ENCODE measurements around the gene PIP5K1C.

Gene PIP5K1C

GRCh38 chr19:3632098-3632497 lies 68.2 kb downstream of the PIP5K1C start:
- in situ Hi-C loops (cut with HindIII; ENCODE audit: low sequenced_read_pairs) = no loop called here

DNA sequence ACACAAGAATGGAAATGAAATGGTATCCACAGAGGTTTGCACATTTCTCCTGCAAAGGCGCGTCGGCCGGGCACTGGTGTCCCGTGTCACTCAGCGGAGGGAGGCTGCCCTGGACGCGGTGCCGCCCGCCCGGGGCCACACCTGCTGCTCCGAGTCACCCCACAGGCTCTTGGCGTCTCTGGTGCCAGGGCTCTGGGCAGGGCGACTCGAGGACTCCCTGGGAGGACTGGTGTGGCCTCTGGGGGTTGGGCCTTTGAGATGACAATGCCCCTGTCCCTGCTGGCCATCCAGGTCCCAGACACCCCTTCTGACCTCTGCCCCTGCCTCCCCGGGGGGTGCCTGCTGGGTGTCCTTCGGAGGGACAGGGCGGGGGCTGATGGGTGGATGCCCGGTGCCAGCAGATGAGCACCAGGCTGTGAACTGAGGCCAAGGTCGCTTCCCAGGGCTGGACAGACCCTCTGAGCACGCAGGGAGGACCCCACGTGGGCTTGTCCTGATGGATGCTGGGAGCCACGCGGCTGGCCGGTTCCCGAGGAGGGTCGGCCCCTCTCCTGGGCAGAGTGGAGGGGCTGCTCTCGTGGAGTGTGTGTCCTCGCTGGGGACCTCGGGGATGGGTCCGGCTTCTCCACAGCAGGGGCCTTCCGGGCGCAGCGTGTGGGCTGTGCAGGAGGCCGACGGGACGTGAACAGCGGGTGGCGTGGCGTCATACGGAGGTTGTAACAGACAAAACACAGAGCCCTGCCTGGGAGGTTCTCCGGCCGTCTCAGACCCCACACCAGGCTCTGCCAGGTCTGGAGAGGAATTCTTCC lies 69.0 kb downstream of the PIP5K1C start:
- in situ Hi-C loops (cut with HindIII; ENCODE audit: low sequenced_read_pairs) = no loop called here

DNA sequence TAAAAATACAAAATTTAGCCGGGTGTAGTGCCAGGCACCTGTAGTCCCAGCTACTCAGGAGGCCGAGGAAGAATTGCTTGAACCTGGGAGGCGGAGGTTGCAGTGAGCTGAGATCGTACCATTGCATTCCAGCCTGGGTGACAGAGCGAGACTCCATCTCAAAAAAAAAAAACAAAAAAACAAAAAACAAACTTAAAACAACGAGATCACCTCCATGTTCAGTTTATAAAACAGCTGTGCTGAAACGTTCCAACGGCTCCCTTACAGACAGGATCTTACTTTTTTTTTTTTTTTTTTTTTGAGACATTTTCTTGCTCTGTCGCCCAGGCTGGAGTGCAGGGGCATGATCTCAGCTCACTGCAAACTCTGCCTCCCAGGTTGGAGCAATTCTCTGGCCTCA lies 71.5 kb downstream of the PIP5K1C start:
- in situ Hi-C loops (cut with HindIII; ENCODE audit: low sequenced_read_pairs) = loop anchor here (5.0 kb wide), 1 partner anchor 91 kb away; the partner anchor contains the start of gene TEKTIP1

- in situ Hi-C loops (cut with HindIII; ENCODE audit: low sequenced_read_pairs) = loop anchor here (5.0 kb wide), 1 partner anchor 90 kb away; the partner anchor contains the start of gene TEKTIP1
Measured at GRCh38 chr19:3627351-3627723, 72.9 kb downstream of the PIP5K1C start.

GRCh38 chr19:3626473-3627350 lies 73.6 kb downstream of the PIP5K1C start, which contains the start of gene CACTIN:
TSS of gene CACTIN (minus strand) at chr19:3626790. CDS start at chr19:3626762, 28 bp downstream.
- in situ Hi-C loops (cut with HindIII; ENCODE audit: low sequenced_read_pairs) = loop anchor here (5.0 kb wide), 1 partner anchor 89 kb away; the partner anchor contains the start of gene TEKTIP1

DNA sequence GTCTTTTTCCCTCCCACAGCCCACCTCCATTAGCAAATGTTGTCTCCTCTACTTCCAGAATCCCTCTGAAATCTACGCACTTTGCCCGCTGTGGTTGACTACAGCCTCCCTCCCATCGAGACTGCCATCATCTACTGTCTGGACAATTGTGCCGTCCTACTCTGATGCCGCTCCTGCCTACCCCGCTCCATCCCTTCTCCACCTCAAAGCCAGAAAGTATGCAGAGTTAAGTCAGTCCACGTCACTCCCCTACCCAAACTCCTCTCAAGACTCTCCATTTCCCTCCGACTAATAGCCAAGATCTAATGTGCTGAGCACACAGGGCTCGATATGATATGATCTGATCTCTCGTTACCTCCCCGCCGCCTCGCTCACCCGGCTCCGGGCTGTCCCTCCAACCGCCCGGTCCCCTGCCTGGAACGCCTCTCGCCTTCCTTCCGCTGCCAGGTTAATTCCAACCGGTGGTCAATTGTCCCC lies 74.2 kb downstream of the PIP5K1C start:
- in situ Hi-C loops (cut with HindIII; ENCODE audit: low sequenced_read_pairs) = loop anchor here (5.0 kb wide), 1 partner anchor 89 kb away; the partner anchor contains the start of gene TEKTIP1

GRCh38 chr19:3623716-3624115 lies 76.6 kb downstream of the PIP5K1C start:
- in situ Hi-C loops (cut with HindIII; ENCODE audit: low sequenced_read_pairs) = loop anchor here (5.0 kb wide), 1 partner anchor 46 kb away; no protein-coding TSS in a partner anchor

DNA sequence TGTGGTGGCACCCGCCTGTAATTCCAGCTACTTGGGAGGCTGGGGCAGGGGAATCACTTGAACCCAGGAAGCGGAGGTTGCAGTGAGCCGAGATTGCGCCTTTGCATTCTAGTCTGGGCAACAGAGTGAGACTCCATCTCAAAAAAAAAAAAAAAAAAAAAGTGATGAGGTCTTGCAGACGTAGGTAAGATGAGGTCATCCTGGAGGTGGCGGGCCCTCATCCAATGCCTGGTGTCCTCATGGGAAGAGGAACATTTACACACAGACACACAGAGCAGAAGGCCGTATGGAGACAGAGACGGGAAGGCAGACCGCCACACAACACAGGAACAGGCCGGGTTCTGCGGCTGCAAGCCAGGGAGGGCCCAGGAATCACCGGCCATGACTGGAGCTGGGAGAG lies 78.0 kb downstream of the PIP5K1C start:
- in situ Hi-C loops (cut with HindIII; ENCODE audit: low sequenced_read_pairs) = loop anchor here (5.0 kb wide), 1 partner anchor 45 kb away; no protein-coding TSS in a partner anchor

GRCh38 chr19:3621689-3622088 lies 78.6 kb downstream of the PIP5K1C start:
- in situ Hi-C loops (cut with HindIII; ENCODE audit: low sequenced_read_pairs) = loop anchor here (5.0 kb wide), 1 partner anchor 44 kb away; no protein-coding TSS in a partner anchor

DNA sequence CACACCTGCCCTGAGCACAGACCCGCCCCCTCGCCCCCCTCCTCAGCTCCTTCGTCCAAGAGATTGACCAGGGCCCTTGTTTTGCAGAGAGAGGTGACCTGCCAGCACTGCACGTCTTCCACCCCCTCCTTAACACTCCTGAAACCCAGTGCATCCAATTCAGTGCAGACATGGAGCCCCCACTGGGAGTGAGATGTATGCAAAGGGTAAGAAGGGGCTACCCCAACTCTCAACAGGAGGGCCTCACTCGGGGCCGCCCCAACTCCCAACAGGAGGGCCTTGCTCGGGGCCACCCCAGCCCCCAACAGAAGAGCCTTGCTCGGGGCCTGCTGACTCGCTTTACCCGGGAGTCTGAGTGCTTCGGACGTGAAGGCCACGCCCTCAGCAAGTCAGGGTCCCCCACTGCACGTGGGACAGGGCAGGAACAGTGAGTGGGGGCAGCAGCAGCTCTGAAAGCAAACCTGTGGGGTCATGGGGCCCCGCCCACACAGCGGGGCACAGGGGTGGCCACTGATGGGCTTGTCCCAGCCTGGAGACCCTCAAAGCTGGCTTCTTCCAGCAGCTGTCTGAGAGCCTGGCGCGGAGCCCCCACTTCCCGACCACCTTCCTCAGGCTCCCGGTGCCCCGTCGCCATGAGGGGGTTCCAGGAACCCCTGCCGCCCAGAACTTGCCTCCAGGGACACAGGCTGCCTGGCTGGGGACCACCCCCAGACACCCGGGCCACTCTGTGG lies 79.3 kb downstream of the PIP5K1C start:
- in situ Hi-C loops (cut with HindIII; ENCODE audit: low sequenced_read_pairs) = loop anchor here (5.0 kb wide), 1 partner anchor 44 kb away; no protein-coding TSS in a partner anchor

DNA sequence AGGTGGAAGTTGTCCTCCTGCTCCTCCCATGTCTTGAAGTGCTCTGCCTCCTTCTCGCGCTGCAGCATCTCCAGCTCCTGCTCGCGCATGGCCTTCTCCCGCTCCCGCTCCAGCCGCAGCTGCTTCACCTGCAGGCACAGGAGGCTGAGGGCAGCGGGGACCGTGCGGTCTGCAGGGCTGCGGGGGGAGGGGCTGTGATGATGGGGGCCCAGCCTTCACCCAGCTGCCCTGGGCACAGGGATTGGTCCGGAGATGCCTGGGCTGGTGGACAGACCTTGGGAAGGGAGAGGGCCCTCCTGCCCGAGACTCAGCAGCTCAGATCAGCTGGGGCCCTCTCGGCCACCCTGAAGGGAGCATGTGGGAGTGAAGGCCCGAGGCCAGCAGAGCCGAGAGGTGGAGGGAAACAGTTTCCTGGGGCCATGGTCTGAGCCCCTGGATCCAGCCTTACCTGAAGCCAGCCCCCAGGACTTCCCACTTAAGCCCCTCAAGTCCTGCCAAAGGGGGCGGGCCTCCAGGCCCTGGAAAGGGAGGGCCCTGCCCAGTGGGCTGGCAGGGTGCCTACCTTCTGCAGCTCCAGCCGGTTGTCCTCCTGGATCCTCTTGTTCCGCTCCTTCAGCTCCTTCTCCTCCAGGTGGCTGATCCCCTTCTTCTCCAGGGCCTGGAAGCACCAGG lies 80.0 kb downstream of the PIP5K1C start:
- in situ Hi-C loops (cut with HindIII; ENCODE audit: low sequenced_read_pairs) = loop anchor here (5.0 kb wide), 1 partner anchor 43 kb away; no protein-coding TSS in a partner anchor

- in situ Hi-C loops (cut with HindIII; ENCODE audit: low sequenced_read_pairs) = loop anchor here (5.0 kb wide), 1 partner anchor 42 kb away; no protein-coding TSS in a partner anchor
Measured at GRCh38 chr19:3619631-3620012, 80.6 kb downstream of the PIP5K1C start.

- in situ Hi-C loops (cut with HindIII; ENCODE audit: low sequenced_read_pairs) = no loop called here
Measured at GRCh38 chr19:3618811-3619630, 81.2 kb downstream of the PIP5K1C start.

DNA sequence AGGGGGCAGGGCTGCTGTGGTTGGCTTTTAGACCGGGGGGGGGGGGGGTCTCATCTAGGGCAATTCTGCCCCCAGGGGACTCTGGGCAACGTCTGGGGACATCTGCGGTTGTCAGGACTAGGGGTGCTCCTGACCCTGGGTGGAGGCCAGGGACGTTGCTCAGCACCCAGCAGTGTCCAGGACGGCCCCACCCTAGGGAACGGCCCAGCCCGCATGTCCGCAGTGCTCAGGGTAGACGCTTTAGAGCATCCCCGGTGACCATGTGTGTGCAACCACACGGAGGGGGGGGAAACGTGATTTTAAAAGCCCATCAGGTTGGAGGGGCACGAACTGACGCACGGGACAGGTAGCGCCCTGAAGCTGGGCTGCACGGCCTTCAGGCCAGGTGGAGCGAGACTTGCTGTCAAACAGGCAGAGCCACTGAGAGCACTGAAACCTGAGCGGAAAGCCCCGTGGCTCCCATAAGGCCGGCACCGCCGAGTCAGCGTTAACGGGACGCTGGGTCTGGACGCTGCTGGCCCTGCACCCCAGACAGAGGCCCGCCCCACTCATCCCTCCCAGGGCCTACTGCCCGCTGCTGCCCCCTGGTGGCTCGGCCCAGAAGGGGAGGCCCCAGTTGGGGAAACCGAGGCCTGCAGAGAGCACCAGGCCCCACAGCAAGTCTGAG lies 82.0 kb downstream of the PIP5K1C start:
- in situ Hi-C loops (cut with HindIII; ENCODE audit: low sequenced_read_pairs) = no loop called here

DNA sequence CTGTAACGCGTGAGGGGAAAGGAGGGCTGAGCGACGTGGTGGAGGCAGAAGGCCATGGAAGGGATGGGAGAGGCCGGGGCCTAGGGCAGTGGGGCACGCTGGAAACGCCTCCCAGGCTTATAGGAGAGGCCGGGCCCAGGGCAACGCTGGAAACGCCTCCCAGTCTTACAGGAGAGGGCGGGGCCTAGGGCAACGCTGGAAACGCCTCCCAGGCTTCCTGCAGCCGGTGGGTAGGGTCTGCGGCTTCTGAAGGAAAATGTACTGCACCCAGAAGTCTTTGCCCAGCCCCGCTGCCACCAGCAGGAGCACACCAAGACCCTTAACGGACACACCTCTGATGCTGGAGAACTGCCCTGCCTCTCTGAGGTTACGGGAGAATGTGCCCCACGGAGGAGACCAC lies 82.8 kb downstream of the PIP5K1C start:
- in situ Hi-C loops (cut with HindIII; ENCODE audit: low sequenced_read_pairs) = no loop called here

- in situ Hi-C loops (cut with HindIII; ENCODE audit: low sequenced_read_pairs) = no loop called here
Measured at GRCh38 chr19:3615524-3616135, 84.6 kb downstream of the PIP5K1C start.

- in situ Hi-C loops (cut with HindIII; ENCODE audit: low sequenced_read_pairs) = no loop called here
Measured at GRCh38 chr19:3614858-3615505, 85.3 kb downstream of the PIP5K1C start.
